Testis (tissue), 2 donors: ENCODE data around the gene ATM.

Experiments used
- CTCF ChIP-seq, 3 experiments: fragments of 450-650 bp in 2 of 3; fragments of 200-600 bp in 1 of 3; sonication (generic) in 1 of 3; IDR thresholded peaks; one replicate each; pipeline ENCODE4 v1.5.1; 2016 to 2019; ENCODE audit warnings: antibody characterized with exemption in 3 of 3, mild to moderate bottlenecking in 2 of 3, moderate library complexity in 1 of 3
- POLR2A ChIP-seq: fragments of 450-650 bp; IDR thresholded peaks from one replicate; pipeline ENCODE4 v1.6.1; 2017; ENCODE audit warnings: antibody characterized with exemption, mild to moderate bottlenecking, moderate library complexity

GRCh38 chr11:108289699-108290098 lies 66.8 kb downstream of the ATM start:
- TF ChIP-seq CTCF (IDR thresholded peaks at IDR 0.05): no peak
- no peak for TF ChIP-seq POLR2A
